Mesendoderm (in vitro differentiated cells): ENCODE results near the gene VRK1.

ENCODE experiments used
- DNase-seq: peaks from one replicate; pipeline ENCODE4 v3.0.0; 2013
- H2AK5ac ChIP-seq: 2 replicates; pipeline ENCODE4 v1.6.1; 2013; ENCODE audit warnings: low read length, inconsistent platforms
- H2BK120ac ChIP-seq: 2 replicates; pipeline ENCODE4 v1.6.1; 2013; ENCODE audit warnings: low read depth, mild to moderate bottlenecking, low read length, moderate library complexity, mixed read lengths
- H2BK15ac ChIP-seq: replicated peaks from 2 replicates; pipeline ENCODE4 v1.6.1; 2013; ENCODE audit warnings: low read depth, mild to moderate bottlenecking, moderate library complexity
- H2BK5ac ChIP-seq: 2 replicates; pipeline ENCODE4 v1.6.1; 2013; ENCODE audit warnings: low read length, inconsistent platforms
- H3K18ac ChIP-seq: 2 replicates; pipeline ENCODE4 v1.6.1; 2013; ENCODE audit warnings: mild to moderate bottlenecking, low read length, mixed read lengths
- H3K23ac ChIP-seq: one replicate; pipeline ENCODE4 v1.6.1; 2013; ENCODE audit warnings: low read length
- H3K27ac ChIP-seq: 2 replicates; pipeline ENCODE4 v1.5.1; 2013; ENCODE audit warnings: low read depth, mild to moderate bottlenecking, inconsistent platforms, low read length, moderate library complexity
- H3K27me3 ChIP-seq: 2 replicates; pipeline ENCODE4 v1.6.1; 2013; ENCODE audit warnings: low read length, control low read depth, mild to moderate bottlenecking, inconsistent platforms; ENCODE audit not compliant: insufficient read depth, poor library complexity
- H3K36me3 ChIP-seq: 2 replicates; pipeline ENCODE4 v1.6.1; 2013; ENCODE audit warnings: low read length, inconsistent platforms; ENCODE audit not compliant: control insufficient read depth, insufficient read depth
- H3K4ac ChIP-seq: one replicate; pipeline ENCODE4 v1.6.1; 2013; ENCODE audit warnings: low read depth, mild to moderate bottlenecking, low read length, moderate library complexity
- H3K4me1 ChIP-seq: 2 replicates; pipeline ENCODE4 v1.6.1; 2013; ENCODE audit warnings: low read depth, low read length, inconsistent platforms; ENCODE audit not compliant: control insufficient read depth
- H3K4me2 ChIP-seq: 2 replicates; pipeline ENCODE4 v1.6.1; 2013; ENCODE audit warnings: low read length
- H3K4me3 ChIP-seq: 2 replicates; pipeline ENCODE4 v1.5.1; 2013; ENCODE audit warnings: mild to moderate bottlenecking, low read length
- H3K56ac ChIP-seq: one replicate; pipeline ENCODE4 v1.6.1; 2013; ENCODE audit warnings: low read length
- H3K79me1 ChIP-seq: 2 replicates; pipeline ENCODE4 v1.6.1; 2013; ENCODE audit warnings: low read length, inconsistent platforms
- H3K79me2 ChIP-seq: 2 replicates; pipeline ENCODE4 v1.6.1; 2013; ENCODE audit warnings: mild to moderate bottlenecking, low read length; ENCODE audit not compliant: control insufficient read depth, insufficient read depth
- H3K9ac ChIP-seq: 2 replicates; pipeline ENCODE4 v1.6.1; 2013; ENCODE audit warnings: low read length, inconsistent platforms
- H4K5ac ChIP-seq: one replicate; pipeline ENCODE4 v1.6.1; 2013; ENCODE audit warnings: low read length
- H4K8ac ChIP-seq: one replicate; pipeline ENCODE4 v1.6.1; 2013; ENCODE audit warnings: low read depth, mild to moderate bottlenecking, control low read depth, low read length, moderate library complexity
- WGBS: extraction: QIAGEN DNeasy Blood & Tissue Kit; methylation state at CpG from one replicate; pipeline ENCODE4 v1.1.7; 2013; ENCODE audit warnings: low lambda C conversion rate, missing lambda C conversion rate; ENCODE audit not compliant: insufficient coverage; ENCODE audit errors: extremely low coverage; 5-methylcytosine and 5-hydroxymethylcytosine counted together

VRK1 gene

DNA sequence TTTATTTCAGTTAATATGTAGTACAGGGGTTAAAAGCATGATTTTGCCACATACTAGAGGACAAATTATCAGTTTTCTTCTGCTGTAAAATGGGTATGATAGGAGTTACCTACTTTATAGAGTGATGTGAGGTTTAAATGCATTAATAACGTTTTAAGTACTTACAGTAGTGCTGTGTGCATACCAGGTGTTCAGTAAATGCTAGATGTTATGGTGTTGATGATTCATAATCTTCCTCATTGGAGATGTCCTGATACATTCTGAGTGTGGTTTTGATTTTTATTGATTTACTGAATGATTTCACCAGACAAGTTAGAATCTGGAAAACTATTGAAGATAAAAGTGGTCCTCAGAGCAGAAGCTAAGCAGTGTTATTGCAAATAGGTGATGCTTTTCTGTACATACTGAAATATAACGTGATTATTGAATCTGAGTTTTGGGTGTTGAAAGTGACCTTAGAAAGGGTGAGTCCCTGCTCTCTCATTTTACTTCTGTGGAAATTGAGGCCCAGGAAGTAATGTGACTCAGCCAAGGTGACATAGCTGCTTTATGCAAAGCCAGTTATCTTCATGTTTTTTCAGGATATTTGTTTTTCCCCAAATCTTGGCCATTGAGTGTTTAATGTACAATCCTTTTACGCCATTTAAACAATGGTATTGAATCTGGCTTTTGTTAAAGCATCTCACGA lies 54.7 kb downstream of the VRK1 start:
- Histone ChIP-seq H2AK5ac (no peak overlapping the region), H3K36me3 (no peaks in the 10 kb centered on the region), H2BK5ac (no peak overlapping the region), H3K79me1 (no peaks in the 10 kb centered on the region), H3K4me2 (no peak overlapping the region), H4K5ac (no peak overlapping the region), H3K23ac (no peak overlapping the region), H4K8ac (no peak overlapping the region), H3K27ac (no peak overlapping the region), H3K4me1 (no peaks in the 10 kb centered on the region), H2BK15ac (no peak overlapping the region), H2BK120ac (no peak overlapping the region), H3K4ac (no peak overlapping the region), H3K79me2 (no peaks in the 10 kb centered on the region), H3K4me3 (no peak overlapping the region), H3K9ac (no peak overlapping the region), H3K27me3 (no peaks in the 10 kb centered on the region), H3K18ac (no peak overlapping the region), H3K56ac (no peak overlapping the region)
- no CpG with 5 or more reads among the region's 4 CpGs for WGBS
- DNase-seq: no peak

- Histone ChIP-seq H4K8ac (no peak overlapping the region), H3K36me3 (no peaks in the 10 kb centered on the region), H2BK15ac (no peak overlapping the region), H3K4me1 (no peaks in the 10 kb centered on the region), H3K4me2 (no peak overlapping the region), H3K23ac (no peak overlapping the region), H3K56ac (no peak overlapping the region), H2BK5ac (no peak overlapping the region), H3K27ac (no peak overlapping the region), H2AK5ac (no peak overlapping the region), H2BK120ac (no peak overlapping the region), H3K18ac (no peak overlapping the region), H3K79me1 (no peaks in the 10 kb centered on the region), H3K9ac (no peak overlapping the region), H3K4me3 (no peak overlapping the region), H3K4ac (no peak overlapping the region), H4K5ac (no peak overlapping the region), H3K27me3 (no peaks in the 10 kb centered on the region), H3K79me2 (no peaks in the 10 kb centered on the region)
- peak; percentile 10 for DNase-seq
- 100% methylated on average over 1 of the region's 4 CpGs for WGBS
These were observed 55.7 kb downstream of the VRK1 start for GRCh38 chr14:96852823-96853422.

DNA sequence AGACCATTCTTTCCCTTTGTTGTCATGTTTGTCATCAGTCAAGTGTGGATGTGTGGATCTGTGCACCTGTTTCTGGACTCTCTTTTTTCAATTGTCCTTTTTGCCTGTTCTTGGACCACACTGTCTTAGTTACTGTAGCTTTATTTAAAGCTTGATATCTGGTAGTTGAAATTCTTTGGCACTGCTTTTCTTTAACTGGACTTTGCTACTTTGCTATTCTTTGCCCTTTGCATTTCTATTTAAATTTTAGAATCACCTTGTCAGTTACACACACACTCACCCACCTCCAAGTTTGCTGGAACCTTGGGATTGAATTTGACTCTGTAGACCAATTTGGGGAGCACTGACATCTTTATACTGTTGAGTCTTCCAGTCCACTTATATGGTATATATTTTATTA lies 61.5 kb downstream of the VRK1 start:
- no peak overlapping the region for H2BK5ac ChIP-seq
- no peak overlapping the region for H2BK120ac ChIP-seq

GRCh38 chr14:96861568-96862310 lies 64.6 kb downstream of the VRK1 start:
- Histone ChIP-seq H3K79me1 (no peaks in the 10 kb centered on the region), H3K36me3 (no peaks in the 10 kb centered on the region), H3K56ac (no peak overlapping the region), H2BK5ac (no peak overlapping the region), H2BK120ac (no peak overlapping the region), H2AK5ac (no peak overlapping the region), H2BK15ac (no peak overlapping the region), H3K4me1 (peaks cover 2% of the 10 kb centered on the region), H3K4ac (no peak overlapping the region), H3K27me3 (no peaks in the 10 kb centered on the region), H4K5ac (no peak overlapping the region), H3K79me2 (no peaks in the 10 kb centered on the region), H3K18ac (no peak overlapping the region), H4K8ac (no peak overlapping the region), H3K23ac (no peak overlapping the region), H3K4me3 (no peak overlapping the region), H3K4me2 (no peak overlapping the region), H3K9ac (no peak overlapping the region), H3K27ac (no peak overlapping the region)
- peak; percentile 74 for DNase-seq
- 100% methylated on average over 1 of the region's 5 CpGs for WGBS

More for the DNA sequence above, 61.5 kb downstream of the VRK1 start:
- Histone ChIP-seq H3K27ac (no peak overlapping the region), H2BK15ac (no peak overlapping the region), H3K23ac (no peak overlapping the region), H3K56ac (no peak overlapping the region), H3K9ac (no peak overlapping the region), H3K4ac (no peak overlapping the region), H3K4me1 (peaks cover 2% of the 10 kb centered on the region), H3K18ac (no peak overlapping the region), H3K36me3 (no peaks in the 10 kb centered on the region), H3K4me2 (no peak overlapping the region), H3K79me1 (no peaks in the 10 kb centered on the region), H4K8ac (no peak overlapping the region), H4K5ac (no peak overlapping the region), H3K79me2 (no peaks in the 10 kb centered on the region), H2AK5ac (no peak overlapping the region), H3K27me3 (no peaks in the 10 kb centered on the region), H3K4me3 (no peak overlapping the region)
- no peak for DNase-seq

- Histone ChIP-seq H2BK5ac (no peak overlapping the region), H3K56ac (no peak overlapping the region), H3K4ac (no peak overlapping the region), H3K36me3 (no peaks in the 10 kb centered on the region), H3K4me2 (no peak overlapping the region), H3K23ac (no peak overlapping the region), H4K8ac (no peak overlapping the region), H4K5ac (no peak overlapping the region), H2AK5ac (no peak overlapping the region), H3K4me3 (no peak overlapping the region), H3K79me2 (no peaks in the 10 kb centered on the region), H3K27ac (no peak overlapping the region), H3K9ac (no peak overlapping the region), H3K4me1 (peaks cover 2% of the 10 kb centered on the region), H3K27me3 (no peaks in the 10 kb centered on the region), H2BK120ac (no peak overlapping the region), H3K18ac (no peak overlapping the region), H2BK15ac (no peak overlapping the region), H3K79me1 (no peaks in the 10 kb centered on the region)
- WGBS: no CpG with 5 or more reads among the region's 5 CpGs
- DNase-seq: peak; percentile 3
These were observed 66.3 kb downstream of the VRK1 start for GRCh38 chr14:96863327-96863985.
